ENCODE data around the gene RILPL2. TPM values are rescaled to one million over a fixed set of nuclear protein-coding genes. Genes with fewer than 3 reads are reported as not detected.
"Not testable (repeated sequence)": the region's sequence is repeated elsewhere in the genome, so short reads cannot be mapped to it uniquely, and the experiment has no call there.

Gene RILPL2
- total RNA-seq, 2 donors from 2014 or later: 3.1 to 4.6 TPM

DNA sequence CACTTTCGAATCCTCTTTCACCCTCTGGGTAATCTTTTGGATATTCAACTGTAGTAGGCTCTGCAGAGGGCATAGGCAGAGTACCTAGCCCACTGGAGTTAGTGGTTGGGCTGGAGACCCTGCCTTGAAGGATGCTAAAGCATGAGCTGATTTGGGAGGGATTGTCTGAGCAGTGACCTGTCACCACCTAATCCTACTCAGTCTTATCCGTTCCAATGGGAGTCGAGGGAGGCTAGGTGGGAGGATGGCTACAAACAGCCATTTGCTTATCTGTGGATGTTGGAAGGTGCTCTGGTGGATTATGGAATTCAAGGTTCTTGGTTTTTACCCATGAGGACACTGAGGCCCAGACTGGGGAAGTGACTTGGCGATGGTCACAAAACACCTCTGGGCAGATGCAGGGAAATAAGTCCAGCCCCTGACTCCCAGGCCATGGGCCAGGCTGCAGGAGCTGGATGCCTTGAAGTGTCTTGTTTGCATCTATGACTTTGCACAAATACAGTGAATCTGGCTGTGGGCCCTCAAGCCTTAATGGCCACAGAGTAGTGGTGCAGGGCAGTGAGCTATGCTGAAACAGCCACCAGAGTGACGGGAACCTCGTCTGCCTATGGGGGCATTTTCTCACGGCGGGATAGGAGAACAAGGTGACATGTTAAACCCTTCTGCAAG is 48.8 kb downstream of the RILPL2 start:
- Histone ChIP-seq H3K36me3 (peaks cover 24% of the 10 kb centered on the region), H3K4me1 (peaks cover 0 to 45% of the 10 kb centered on the region in 2 donors), H3K27me3 (no peaks in the 10 kb centered on the region), H3K9me3 (no peaks in the 10 kb centered on the region), H3K27ac (peak overlapping the region; percentile 92 to 97), H3K4me3 (peak overlapping the region in 1 of 2 donors; percentile 67)
- TF ChIP-seq, protein P1, sequence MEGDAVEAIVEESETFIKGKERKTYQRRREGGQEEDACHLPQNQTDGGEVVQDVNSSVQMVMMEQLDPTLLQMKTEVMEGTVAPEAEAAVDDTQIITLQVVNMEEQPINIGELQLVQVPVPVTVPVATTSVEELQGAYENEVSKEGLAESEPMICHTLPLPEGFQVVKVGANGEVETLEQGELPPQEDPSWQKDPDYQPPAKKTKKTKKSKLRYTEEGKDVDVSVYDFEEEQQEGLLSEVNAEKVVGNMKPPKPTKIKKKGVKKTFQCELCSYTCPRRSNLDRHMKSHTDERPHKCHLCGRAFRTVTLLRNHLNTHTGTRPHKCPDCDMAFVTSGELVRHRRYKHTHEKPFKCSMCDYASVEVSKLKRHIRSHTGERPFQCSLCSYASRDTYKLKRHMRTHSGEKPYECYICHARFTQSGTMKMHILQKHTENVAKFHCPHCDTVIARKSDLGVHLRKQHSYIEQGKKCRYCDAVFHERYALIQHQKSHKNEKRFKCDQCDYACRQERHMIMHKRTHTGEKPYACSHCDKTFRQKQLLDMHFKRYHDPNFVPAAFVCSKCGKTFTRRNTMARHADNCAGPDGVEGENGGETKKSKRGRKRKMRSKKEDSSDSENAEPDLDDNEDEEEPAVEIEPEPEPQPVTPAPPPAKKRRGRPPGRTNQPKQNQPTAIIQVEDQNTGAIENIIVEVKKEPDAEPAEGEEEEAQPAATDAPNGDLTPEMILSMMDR (IDR thresholded peaks at IDR 0.05): no peak
- DNase-seq (ENCODE audit: low spot score): no peak

DNA sequence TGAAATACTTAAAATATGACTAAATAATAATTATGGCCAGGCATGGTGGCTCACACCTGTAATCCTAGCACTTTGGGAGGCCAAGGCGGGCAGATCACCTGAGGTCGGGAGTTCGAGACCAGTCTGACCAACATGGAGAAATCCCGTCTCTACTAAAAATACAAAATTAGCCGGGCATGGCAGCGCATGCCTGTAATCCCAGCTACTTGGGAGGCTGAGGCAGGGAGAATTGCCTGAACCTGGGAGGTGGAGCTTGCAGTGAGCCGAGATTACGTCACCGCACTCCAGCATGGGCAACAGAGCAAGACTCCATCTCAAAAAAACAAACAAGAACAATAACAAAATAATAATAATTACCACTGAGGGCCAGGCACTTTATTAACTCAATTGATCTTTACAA is 50.9 kb downstream of the RILPL2 start:
- H3K36me3 ChIP-seq; DNase-seq (ENCODE audit: low spot score); H3K4me3 ChIP-seq; H3K27me3 ChIP-seq; H3K27ac ChIP-seq; H3K9me3 ChIP-seq: not testable (repeated sequence)
- peaks cover 0 to 33% of the 10 kb centered on the region in 2 donors for H3K4me1 ChIP-seq

DNA sequence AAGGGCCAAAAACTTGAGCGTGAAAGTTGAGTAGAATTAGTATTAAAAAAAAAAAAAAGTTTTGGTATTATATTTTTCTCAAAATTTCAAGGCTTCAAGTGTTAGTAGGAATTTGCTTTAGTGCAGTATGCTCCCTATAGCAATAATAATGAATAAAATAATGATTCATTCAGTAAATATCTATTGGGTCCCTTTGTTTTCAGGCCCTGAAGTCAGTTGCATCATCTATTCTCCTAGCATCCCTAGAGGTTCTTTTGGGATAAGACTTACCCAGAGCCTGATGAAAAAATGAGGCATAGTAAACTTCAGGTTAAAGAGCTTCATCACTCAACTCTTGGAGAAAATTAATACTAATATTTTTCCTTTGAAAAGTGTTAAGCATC is 51.5 kb downstream of the RILPL2 start:
- H3K4me3 ChIP-seq: peak overlapping the region in 1 of 2 donors; percentile 84
- no peak for DNase-seq (ENCODE audit: low spot score)
- H3K27me3 ChIP-seq: no peaks in the 10 kb centered on the region
- peaks cover 0 to 27% of the 10 kb centered on the region in 2 donors for H3K4me1 ChIP-seq
- H3K9me3 ChIP-seq: no peaks in the 10 kb centered on the region
- TF ChIP-seq, protein P1 (IDR thresholded peaks at IDR 0.05): no peak
- no peak overlapping the region for H3K27ac ChIP-seq
- H3K36me3 ChIP-seq: no peaks in the 10 kb centered on the region

DNA sequence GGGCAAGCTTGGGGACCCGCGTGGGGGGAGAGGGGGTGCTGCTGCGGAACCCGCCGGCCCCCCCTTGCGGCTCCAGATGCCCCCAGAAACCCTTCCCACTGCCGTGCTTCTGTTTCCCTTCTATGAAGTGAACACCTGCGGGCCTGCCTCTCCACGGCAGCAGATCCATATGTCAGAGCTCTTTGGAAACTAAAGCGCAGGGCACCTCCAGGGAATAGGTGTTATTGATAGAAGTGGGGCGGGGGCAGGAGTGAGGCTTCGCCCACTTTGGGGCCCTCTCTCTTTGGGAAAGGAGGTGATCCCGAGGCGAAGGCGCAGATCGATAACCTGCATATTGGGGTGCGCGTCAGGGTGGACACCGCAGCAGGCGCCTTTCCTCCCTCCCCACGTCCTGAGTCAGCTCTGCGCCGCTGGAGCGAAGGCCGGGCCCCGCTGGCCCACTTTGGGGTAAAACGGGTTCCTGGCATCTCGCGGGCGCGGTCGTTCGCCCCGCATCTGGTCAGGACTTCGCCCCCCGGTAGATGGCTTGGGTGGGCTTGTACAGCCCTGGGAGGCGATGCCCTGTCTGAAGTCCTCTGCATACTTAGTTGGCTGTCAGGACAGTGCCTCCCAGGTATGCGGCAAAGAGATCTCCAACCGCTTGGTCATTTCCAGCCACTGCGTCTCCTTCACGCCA is 52.0 kb downstream of the RILPL2 start:
- H3K27ac ChIP-seq: peak overlapping the region; percentile 77 to 79
- no peaks in the 10 kb centered on the region for H3K9me3 ChIP-seq
- H3K36me3 ChIP-seq: no peaks in the 10 kb centered on the region
- H3K27me3 ChIP-seq: no peaks in the 10 kb centered on the region
- no peak for DNase-seq (ENCODE audit: low spot score)
- TF ChIP-seq, protein P1 (IDR thresholded peaks at IDR 0.05): no peak
- H3K4me3 ChIP-seq: peak overlapping the region; percentile 68 to 84
- peaks cover 0 to 22% of the 10 kb centered on the region in 2 donors for H3K4me1 ChIP-seq

DNA sequence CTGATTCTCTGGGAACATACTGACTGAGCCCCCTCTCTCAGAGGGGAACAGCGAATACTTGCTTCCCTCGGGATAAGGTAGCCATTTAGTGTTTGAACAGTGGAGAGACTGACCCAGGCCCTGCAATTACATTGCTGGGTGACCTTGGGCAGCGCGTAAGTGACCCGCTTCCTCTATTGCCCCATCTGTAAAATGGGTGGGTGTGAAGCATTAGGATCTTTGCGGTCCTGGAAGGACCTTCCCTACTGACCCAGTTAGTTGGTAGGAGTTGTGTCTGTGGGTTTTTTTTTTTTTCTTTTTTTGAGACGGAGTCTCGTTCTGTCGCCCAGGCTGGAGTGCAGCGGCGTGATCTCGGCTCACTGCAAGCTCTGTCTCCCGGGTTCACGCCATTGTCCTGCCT is 53.8 kb downstream of the RILPL2 start:
- Histone ChIP-seq H3K9me3 (no peaks in the 10 kb centered on the region), H3K36me3 (no peaks in the 10 kb centered on the region), H3K4me1 (peaks cover 0 to 14% of the 10 kb centered on the region in 2 donors), H3K4me3 (no peak overlapping the region), H3K27me3 (no peaks in the 10 kb centered on the region), H3K27ac (no peak overlapping the region)
- DNase-seq (ENCODE audit: low spot score): no peak
- TF ChIP-seq, protein P1 (IDR thresholded peaks at IDR 0.05): no peak

DNA sequence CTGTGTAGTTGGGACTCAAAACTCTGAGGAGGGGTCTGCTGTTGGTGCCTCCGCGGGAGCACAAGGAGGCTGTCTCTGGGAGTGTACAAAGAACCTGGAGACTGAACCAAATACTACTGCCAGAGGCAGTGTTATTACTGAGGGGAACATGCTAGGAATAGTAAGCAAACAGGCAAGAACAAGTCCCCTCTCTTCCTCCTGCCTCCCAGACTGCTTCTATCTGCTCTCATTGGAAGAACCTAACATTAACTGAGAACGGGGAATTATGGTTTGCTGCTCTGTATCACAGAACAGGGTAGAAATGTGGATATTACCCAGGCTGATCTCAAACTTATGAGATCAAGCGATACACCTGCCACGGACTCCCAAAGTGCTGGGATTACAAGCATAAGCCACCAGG is 57.1 kb downstream of the RILPL2 start:
- no peak overlapping the region for H3K27ac ChIP-seq
- no peak for DNase-seq (ENCODE audit: low spot score)
- TF ChIP-seq, protein P1 (IDR thresholded peaks at IDR 0.05): no peak
- peaks cover 0 to 1% of the 10 kb centered on the region in 2 donors for H3K4me1 ChIP-seq
- no peaks in the 10 kb centered on the region for H3K36me3 ChIP-seq
- no peak overlapping the region for H3K4me3 ChIP-seq
- no peaks in the 10 kb centered on the region for H3K27me3 ChIP-seq
- H3K9me3 ChIP-seq: no peaks in the 10 kb centered on the region

DNA sequence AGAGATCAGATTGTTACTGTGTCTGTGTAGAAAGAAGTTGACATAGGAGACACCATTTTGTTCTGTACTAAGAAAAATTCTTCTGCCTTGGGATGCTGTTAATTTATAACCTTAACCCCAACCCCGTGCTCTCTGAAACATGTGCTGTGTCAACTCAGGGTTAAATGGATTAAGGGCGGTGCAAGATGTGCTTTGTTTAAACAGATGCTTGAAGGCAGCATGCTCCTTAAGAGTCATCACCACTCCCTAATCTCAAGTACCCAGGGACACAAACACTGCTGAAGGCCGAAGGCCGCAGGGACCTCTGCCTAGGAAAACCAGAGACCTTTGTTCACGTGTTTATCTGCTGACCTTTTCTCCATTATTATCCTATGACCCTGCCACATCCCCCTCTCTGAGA is 64.1 kb downstream of the RILPL2 start:
- H3K27me3 ChIP-seq; H3K4me1 ChIP-seq; H3K27ac ChIP-seq; H3K9me3 ChIP-seq; H3K4me3 ChIP-seq; DNase-seq (ENCODE audit: low spot score); H3K36me3 ChIP-seq: not testable (repeated sequence)

DNA sequence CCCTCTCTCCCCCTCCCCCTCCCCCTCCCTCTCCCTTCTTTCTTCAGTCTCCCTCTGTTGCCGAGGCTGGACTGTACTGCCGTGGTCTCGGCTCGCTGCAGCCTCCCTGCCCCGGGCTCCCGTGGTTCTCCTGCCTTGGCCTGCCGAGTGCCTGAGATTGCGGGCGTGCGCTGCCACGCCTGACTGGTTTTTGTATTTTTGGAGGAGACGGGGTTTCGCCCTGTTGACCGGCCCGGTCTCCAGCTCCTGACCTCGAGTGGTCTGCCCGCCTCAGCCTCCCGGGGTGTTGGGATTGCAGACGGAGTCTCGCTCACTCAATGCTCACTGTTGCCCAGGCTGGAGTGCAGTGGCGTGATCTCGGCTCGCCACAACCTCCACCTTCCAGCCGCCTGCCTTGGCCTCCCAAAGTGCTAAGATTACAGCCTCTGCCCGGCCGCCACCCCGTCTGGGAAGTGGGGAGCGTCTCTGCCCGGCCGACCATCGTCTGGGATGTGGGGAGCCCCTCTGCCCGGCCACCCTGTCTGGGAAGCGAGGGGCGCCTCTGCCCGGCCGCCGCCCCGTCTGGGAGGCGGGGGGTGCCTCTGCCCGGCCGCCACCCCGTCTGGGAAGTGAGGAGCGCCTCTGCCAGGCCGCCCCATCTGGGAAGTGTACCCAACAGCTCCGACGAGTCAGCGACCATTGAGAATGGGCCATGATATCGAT is 64.7 kb downstream of the RILPL2 start:
- DNase-seq (ENCODE audit: low spot score); H3K27ac ChIP-seq; H3K27me3 ChIP-seq; H3K4me3 ChIP-seq; H3K9me3 ChIP-seq; H3K36me3 ChIP-seq; H3K4me1 ChIP-seq: not testable (repeated sequence)
